Stimulated activated naive CD8-positive, alpha-beta T cell treated with anti-CD3 and anti-CD28 coated beads, Interleukin-15, Interleukin-2, amounts not matched to agents 100 ng/mL and 50 ng/mL, for 24 hours (primary cell): ENCODE data around the gene H1-8.
A peak's percentile ranks its signal among the peaks of the same experiment; 100 is the strongest.

ENCODE experiments used
- H3K27ac Mint-ChIP-seq: one replicate; pipeline ENCODE4 v1.8.0; 2021; ENCODE audit warnings: mild to moderate bottlenecking, mixed read lengths
- H3K27me3 Mint-ChIP-seq: one replicate; pipeline ENCODE4 v1.8.0; 2021; ENCODE audit warnings: mixed read lengths
- H3K36me3 Mint-ChIP-seq: one replicate; pipeline ENCODE4 v1.8.0; 2021; ENCODE audit warnings: low read depth, mixed read lengths
- H3K4me1 Mint-ChIP-seq: one replicate; pipeline ENCODE4 v1.8.0; 2021; ENCODE audit warnings: low read depth, mixed read lengths
- H3K4me3 Mint-ChIP-seq: one replicate; pipeline ENCODE4 v1.8.0; 2021; ENCODE audit warnings: mild to moderate bottlenecking, mixed read lengths
- H3K9me3 Mint-ChIP-seq: one replicate; pipeline ENCODE4 v1.8.0; 2021; ENCODE audit warnings: mixed read lengths

Gene H1-8

GRCh38 chr3:129554356-129555152 lies 11.6 kb downstream of the H1-8 start:
- no peak overlapping the region for H3K27ac Mint-ChIP-seq
- no peak overlapping the region for H3K4me3 Mint-ChIP-seq

GRCh38 chr3:129555153-129555550 lies 12.2 kb downstream of the H1-8 start:
- no peak overlapping the region for H3K4me3 Mint-ChIP-seq
- peaks cover 13% of the 10 kb centered on the region for H3K4me1 Mint-ChIP-seq
- peaks cover 4% of the 10 kb centered on the region for H3K27me3 Mint-ChIP-seq
- no peaks in the 10 kb centered on the region for H3K36me3 Mint-ChIP-seq
- H3K9me3 Mint-ChIP-seq = no peaks in the 10 kb centered on the region
- H3K27ac Mint-ChIP-seq = no peak overlapping the region

More at GRCh38 chr3:129554356-129555152, 11.6 kb downstream of the H1-8 start:
- no peaks in the 10 kb centered on the region for H3K36me3 Mint-ChIP-seq
- peaks cover 4% of the 10 kb centered on the region for H3K27me3 Mint-ChIP-seq
- H3K4me1 Mint-ChIP-seq = peaks cover 13% of the 10 kb centered on the region
- H3K9me3 Mint-ChIP-seq = no peaks in the 10 kb centered on the region

- H3K4me3 Mint-ChIP-seq = no peak overlapping the region
- H3K27me3 Mint-ChIP-seq = peaks cover 4% of the 10 kb centered on the region
- no peaks in the 10 kb centered on the region for H3K36me3 Mint-ChIP-seq
- peaks cover 13% of the 10 kb centered on the region for H3K4me1 Mint-ChIP-seq
- H3K27ac Mint-ChIP-seq = no peak overlapping the region
- H3K9me3 Mint-ChIP-seq = no peaks in the 10 kb centered on the region
These were observed 12.8 kb downstream of the H1-8 start for GRCh38 chr3:129555616-129556357.

- Mint-ChIP-seq H3K36me3 (no peaks in the 10 kb centered on the region), H3K9me3 (no peaks in the 10 kb centered on the region), H3K4me1 (peaks cover 13% of the 10 kb centered on the region), H3K27ac (no peak overlapping the region), H3K27me3 (peaks cover 4% of the 10 kb centered on the region), H3K4me3 (no peak overlapping the region)
These were observed 13.4 kb downstream of the H1-8 start for GRCh38 chr3:129556358-129556695.

- Mint-ChIP-seq H3K36me3 (no peaks in the 10 kb centered on the region), H3K4me1 (peaks cover 13% of the 10 kb centered on the region), H3K9me3 (no peaks in the 10 kb centered on the region), H3K4me3 (no peak overlapping the region), H3K27ac (no peak overlapping the region), H3K27me3 (peaks cover 4% of the 10 kb centered on the region)
These were observed 14.0 kb downstream of the H1-8 start for GRCh38 chr3:129556890-129557547.

GRCh38 chr3:129557548-129557894 lies 14.5 kb downstream of the H1-8 start:
- Mint-ChIP-seq H3K9me3 (no peaks in the 10 kb centered on the region), H3K27ac (no peak overlapping the region), H3K4me3 (no peak overlapping the region), H3K4me1 (peaks cover 13% of the 10 kb centered on the region), H3K27me3 (peaks cover 4% of the 10 kb centered on the region), H3K36me3 (no peaks in the 10 kb centered on the region)

GRCh38 chr3:129558081-129558771 lies 15.3 kb downstream of the H1-8 start:
- no peaks in the 10 kb centered on the region for H3K9me3 Mint-ChIP-seq
- H3K36me3 Mint-ChIP-seq = no peaks in the 10 kb centered on the region
- H3K4me3 Mint-ChIP-seq = no peak overlapping the region
- H3K27ac Mint-ChIP-seq = no peak overlapping the region
- H3K4me1 Mint-ChIP-seq = peaks cover 13% of the 10 kb centered on the region
- H3K27me3 Mint-ChIP-seq = peaks cover 4% of the 10 kb centered on the region

GRCh38 chr3:129558772-129559564 lies 16.0 kb downstream of the H1-8 start:
- H3K4me1 Mint-ChIP-seq = peaks cover 10% of the 10 kb centered on the region
- H3K9me3 Mint-ChIP-seq = no peaks in the 10 kb centered on the region
- H3K36me3 Mint-ChIP-seq = no peaks in the 10 kb centered on the region
- H3K4me3 Mint-ChIP-seq = no peak overlapping the region
- H3K27ac Mint-ChIP-seq = no peak overlapping the region
- H3K27me3 Mint-ChIP-seq = peaks cover 2% of the 10 kb centered on the region

GRCh38 chr3:129559565-129560079 lies 16.6 kb downstream of the H1-8 start:
- H3K4me3 Mint-ChIP-seq = no peak overlapping the region
- no peak overlapping the region for H3K27ac Mint-ChIP-seq
- H3K4me1 Mint-ChIP-seq = peaks cover 5% of the 10 kb centered on the region
- H3K9me3 Mint-ChIP-seq = no peaks in the 10 kb centered on the region
- no peaks in the 10 kb centered on the region for H3K27me3 Mint-ChIP-seq
- H3K36me3 Mint-ChIP-seq = no peaks in the 10 kb centered on the region

- H3K9me3 Mint-ChIP-seq = no peaks in the 10 kb centered on the region
- no peak overlapping the region for H3K27ac Mint-ChIP-seq
- H3K4me3 Mint-ChIP-seq = no peak overlapping the region
- H3K4me1 Mint-ChIP-seq = peaks cover 5% of the 10 kb centered on the region
- H3K36me3 Mint-ChIP-seq = no peaks in the 10 kb centered on the region
- no peaks in the 10 kb centered on the region for H3K27me3 Mint-ChIP-seq
These were observed 17.4 kb downstream of the H1-8 start for GRCh38 chr3:129560269-129560787.

- Mint-ChIP-seq H3K36me3 (no peaks in the 10 kb centered on the region), H3K27ac (peak overlapping the region; percentile 3), H3K4me1 (peaks cover 5% of the 10 kb centered on the region), H3K27me3 (no peaks in the 10 kb centered on the region), H3K9me3 (no peaks in the 10 kb centered on the region), H3K4me3 (no peak overlapping the region)
These were observed 18.1 kb downstream of the H1-8 start for GRCh38 chr3:129560911-129561594.

GRCh38 chr3:129561619-129562248 lies 18.8 kb downstream of the H1-8 start:
- H3K27me3 Mint-ChIP-seq = no peaks in the 10 kb centered on the region
- H3K9me3 Mint-ChIP-seq = no peaks in the 10 kb centered on the region
- H3K4me3 Mint-ChIP-seq = no peak overlapping the region
- H3K27ac Mint-ChIP-seq = no peak overlapping the region
- peaks cover 5% of the 10 kb centered on the region for H3K4me1 Mint-ChIP-seq
- no peaks in the 10 kb centered on the region for H3K36me3 Mint-ChIP-seq

GRCh38 chr3:129562803-129563202 lies 19.8 kb downstream of the H1-8 start:
- H3K4me3 Mint-ChIP-seq = no peak overlapping the region
- no peaks in the 10 kb centered on the region for H3K36me3 Mint-ChIP-seq
- no peaks in the 10 kb centered on the region for H3K27me3 Mint-ChIP-seq
- H3K4me1 Mint-ChIP-seq = peaks cover 5% of the 10 kb centered on the region
- no peak overlapping the region for H3K27ac Mint-ChIP-seq
- H3K9me3 Mint-ChIP-seq = no peaks in the 10 kb centered on the region
